ENCODE data around the gene ANKRD11. TPM values are rescaled to one million over a fixed set of nuclear protein-coding genes. Genes with fewer than 3 reads are reported as not detected.

Gene ANKRD11
- polyA plus RNA-seq, 1 donor (not counting 4 experiments of a cell fraction or from before 2014, with no cell fraction given) = 30.1 TPM

GRCh38 chr16:89401641-89402445 lies 88.5 kb downstream of the ANKRD11 start:
- DNase-seq (ENCODE audit: low read depth, low spot score) = no peak
- H4K20me1 ChIP-seq (ENCODE audit: control insufficient read depth, extremely low read depth, insufficient read depth, low read length) = peaks cover 73% of the 10 kb centered on the region

DNA sequence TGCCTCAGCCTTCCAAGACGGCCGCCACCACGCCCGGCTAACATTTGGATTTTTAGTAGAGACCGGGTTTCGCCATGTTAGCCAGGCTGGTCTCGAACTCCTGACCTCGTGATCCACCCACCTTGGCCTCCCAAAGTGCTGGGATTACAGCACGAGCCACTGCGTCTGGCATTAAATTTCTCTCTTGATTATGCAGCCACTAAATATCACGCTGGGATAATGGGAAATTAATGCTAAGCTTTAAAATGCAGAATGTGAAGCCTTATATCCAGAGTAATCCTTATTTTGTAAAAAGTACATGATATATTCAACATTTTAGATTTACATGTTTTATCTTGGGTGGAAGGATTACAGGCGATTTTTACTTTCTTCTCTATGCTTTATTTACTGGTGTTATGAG lies 89.2 kb downstream of the ANKRD11 start:
- FAIRE-seq = no peak
- dilution Hi-C loops (cut with MboI; ENCODE audit: extremely low pct_ligation_motif_present, low sequenced_read_pairs) = no loop called here
- H3K79me2 ChIP-seq (ENCODE audit: control insufficient read depth, insufficient read depth, low read length) = peaks cover 92% of the 10 kb centered on the region

More at GRCh38 chr16:89401641-89402445, 88.5 kb downstream of the ANKRD11 start:
- H2AFZ ChIP-seq (ENCODE audit: control insufficient read depth, low read length) = no peak overlapping the region
- no peaks in the 10 kb centered on the region for H3K9me3 ChIP-seq (ENCODE audit: control insufficient read depth, low read depth, low read length)
- TF ChIP-seq CTCF (optimal IDR thresholded peaks at IDR 0.05 in 1 of 3, IDR thresholded peaks at IDR 0.05 in 1 of 3, conservative IDR thresholded peaks at IDR 0.05 in 1 of 3; ENCODE audit: extremely low read depth in 1 of 3, insufficient read depth in 2 of 3, low read length in 3 of 3) (no peak), EZH2 (IDR thresholded peaks at IDR 0.05; ENCODE audit: low read length) (no peak)
- H3K9ac ChIP-seq (ENCODE audit: control insufficient read depth, extremely low read depth, insufficient read depth, low read length) = no peak overlapping the region
- dilution Hi-C loops (cut with MboI; ENCODE audit: extremely low pct_ligation_motif_present, low sequenced_read_pairs) = no loop called here
- H3K27me3 ChIP-seq (ENCODE audit: control insufficient read depth, extremely low read depth, insufficient read depth, low read length) = no peaks in the 10 kb centered on the region
- H3K27ac ChIP-seq (ENCODE audit: control insufficient read depth, insufficient read depth, low read length) = no peak overlapping the region
- peaks cover 4 to 6% of the 10 kb centered on the region in 2 experiments for H3K36me3 ChIP-seq (ENCODE audit: control insufficient read depth in 2 of 2, extremely low read depth in 1 of 2, insufficient read depth in 2 of 2, low read length in 2 of 2)
- peaks cover 93% of the 10 kb centered on the region for H3K79me2 ChIP-seq (ENCODE audit: control insufficient read depth, insufficient read depth, low read length)
- FAIRE-seq = no peak
- peaks cover 7% of the 10 kb centered on the region for H3K9me1 ChIP-seq (ENCODE audit: control insufficient read depth, extremely low read depth, insufficient read depth, low read length)
- no peak overlapping the region for H3K4me3 ChIP-seq (ENCODE audit: control insufficient read depth in 2 of 3, extremely low read depth in 1 of 3, insufficient read depth in 2 of 3, low read depth in 1 of 3, low read length in 3 of 3)
- peaks cover 20% of the 10 kb centered on the region for H3K4me1 ChIP-seq (ENCODE audit: control insufficient read depth, extremely low read depth, insufficient read depth, low read length)
- H3K4me2 ChIP-seq (ENCODE audit: control insufficient read depth, extremely low read depth, insufficient read depth, low read depth, low read length) = no peak overlapping the region

More for the DNA sequence above, 89.2 kb downstream of the ANKRD11 start:
- Histone ChIP-seq H3K4me1 (ENCODE audit: control insufficient read depth, extremely low read depth, insufficient read depth, low read length) (peaks cover 20% of the 10 kb centered on the region), H3K27me3 (ENCODE audit: control insufficient read depth, extremely low read depth, insufficient read depth, low read length) (no peaks in the 10 kb centered on the region), H2AFZ (ENCODE audit: control insufficient read depth, low read length) (no peak overlapping the region), H3K9me3 (ENCODE audit: control insufficient read depth, low read depth, low read length) (no peaks in the 10 kb centered on the region), H3K36me3 (ENCODE audit: control insufficient read depth in 2 of 2, extremely low read depth in 1 of 2, insufficient read depth in 2 of 2, low read length in 2 of 2) (peaks cover 4 to 6% of the 10 kb centered on the region in 2 experiments), H3K4me3 (ENCODE audit: control insufficient read depth in 2 of 3, extremely low read depth in 1 of 3, insufficient read depth in 2 of 3, low read depth in 1 of 3, low read length in 3 of 3) (no peak overlapping the region), H3K9ac (ENCODE audit: control insufficient read depth, extremely low read depth, insufficient read depth, low read length) (no peak overlapping the region), H3K27ac (ENCODE audit: control insufficient read depth, insufficient read depth, low read length) (no peak overlapping the region), H3K4me2 (ENCODE audit: control insufficient read depth, extremely low read depth, insufficient read depth, low read depth, low read length) (no peak overlapping the region), H3K9me1 (ENCODE audit: control insufficient read depth, extremely low read depth, insufficient read depth, low read length) (peaks cover 7% of the 10 kb centered on the region), H4K20me1 (ENCODE audit: control insufficient read depth, extremely low read depth, insufficient read depth, low read length) (peaks cover 69% of the 10 kb centered on the region)
- no peak for TF ChIP-seq EZH2 (IDR thresholded peaks at IDR 0.05; ENCODE audit: low read length)
- no peak for TF ChIP-seq CTCF (optimal IDR thresholded peaks at IDR 0.05 in 1 of 3, IDR thresholded peaks at IDR 0.05 in 1 of 3, conservative IDR thresholded peaks at IDR 0.05 in 1 of 3; ENCODE audit: extremely low read depth in 1 of 3, insufficient read depth in 2 of 3, low read length in 3 of 3)
- DNase-seq (ENCODE audit: low read depth, low spot score) = no peak
